Keratinocyte (primary cell): ENCODE measurements around the gene XYLB. TPM values are rescaled to one million over a fixed set of nuclear protein-coding genes. Genes with fewer than 3 reads are reported as not detected.

Source experiments
- DNase-seq: peaks from one replicate; pipeline ENCODE4 v3.0.0-alpha.2; 2011; ENCODE audit warnings: low read depth, missing footprints, low spot score
- FAIRE-seq: peaks from 2 replicates; lab custom pipeline; 2011; peaks lifted over from hg19 to GRCh38; lab: Jason Lieb, UNC
- H2AFZ ChIP-seq: 2 replicates; pipeline ENCODE4 v1.6.0; 2012; ENCODE audit warnings: low read length, control low read depth, inconsistent platforms; ENCODE audit not compliant: control insufficient read depth
- H3K27ac ChIP-seq: 2 replicates; pipeline ENCODE4 v1.5.1; 2011; ENCODE audit warnings: low read length; ENCODE audit not compliant: control insufficient read depth, insufficient read depth
- H3K27me3 ChIP-seq: 3 replicates; pipeline ENCODE4 v1.6.0; 2011; ENCODE audit warnings: low read length; ENCODE audit not compliant: control insufficient read depth, insufficient read depth; ENCODE audit errors: extremely low read depth
- H3K36me3 ChIP-seq, 2 experiments: 2 replicates in 1 of 2; 3 replicates in 1 of 2; pipeline ENCODE4 v1.5.1; 2011; ENCODE audit warnings: low read length in 2 of 2, mild to moderate bottlenecking in 1 of 2; ENCODE audit not compliant: control insufficient read depth in 2 of 2, insufficient read depth in 2 of 2; ENCODE audit errors: extremely low read depth in 1 of 2
- H3K4me1 ChIP-seq: 3 replicates; pipeline ENCODE4 v1.5.1; 2011; ENCODE audit warnings: low read length; ENCODE audit not compliant: control insufficient read depth, insufficient read depth; ENCODE audit errors: extremely low read depth
- H3K4me2 ChIP-seq: 3 replicates; pipeline ENCODE4 v1.6.0; 2011; ENCODE audit warnings: low read depth, low read length; ENCODE audit not compliant: control insufficient read depth, insufficient read depth; ENCODE audit errors: extremely low read depth
- H3K4me3 ChIP-seq, 3 experiments: fragments of 200-600 bp in 1 of 3; sonication (generic) in 1 of 3; 2 replicates in 2 of 3; 3 replicates in 1 of 3; pipeline ENCODE4 v1.5.1; 2011 to 2016; ENCODE audit warnings: low read length in 3 of 3, mild to moderate bottlenecking in 3 of 3, control low read depth in 2 of 3, inconsistent platforms in 1 of 3, low read depth in 1 of 3, mixed read lengths in 1 of 3, mixed run types in 1 of 3, moderate library complexity in 1 of 3; ENCODE audit not compliant: control insufficient read depth in 2 of 3, insufficient read depth in 2 of 3; ENCODE audit errors: extremely low read depth in 1 of 3
- H3K79me2 ChIP-seq: 2 replicates; pipeline ENCODE4 v1.6.0; 2012; ENCODE audit warnings: low read length; ENCODE audit not compliant: control insufficient read depth, insufficient read depth
- H3K9ac ChIP-seq: 3 replicates; pipeline ENCODE4 v1.6.0; 2011; ENCODE audit warnings: low read length; ENCODE audit not compliant: control insufficient read depth, insufficient read depth; ENCODE audit errors: extremely low read depth
- H3K9me1 ChIP-seq: 3 replicates; pipeline ENCODE4 v1.6.0; 2011; ENCODE audit warnings: low read length; ENCODE audit not compliant: control insufficient read depth, insufficient read depth; ENCODE audit errors: extremely low read depth
- H3K9me3 ChIP-seq: 2 replicates; pipeline ENCODE4 v1.5.1; 2012; ENCODE audit warnings: low read depth, low read length; ENCODE audit not compliant: control insufficient read depth
- H4K20me1 ChIP-seq: 3 replicates; pipeline ENCODE4 v1.6.0; 2011; ENCODE audit warnings: low read length; ENCODE audit not compliant: control insufficient read depth, insufficient read depth; ENCODE audit errors: extremely low read depth
- EZH2 ChIP-seq: IDR thresholded peaks from one replicate; pipeline ENCODE4 v1.6.1; 2012; ENCODE audit warnings: inconsistent platforms, mild to moderate bottlenecking, low read length, moderate library complexity
- dilution Hi-C: fragments of 300-500 bp; cut with MboI; formaldehyde crosslinking; loops from one replicate; pipeline ENCODE4 v1.7.0; 2020; ENCODE audit warnings: low sequenced_read_pairs; ENCODE audit not compliant: extremely low pct_ligation_motif_present
- polyA plus RNA-seq, 5 experiments: library from polyadenylated mRNA; depleted of rRNA in 3 of 5; stranded (reverse) in 3 of 5; stranded (forward) in 1 of 5; unstranded in 1 of 5; fragments of >200 nt; gene quantifications; 1 replicate in 1 of 5; 2 replicates in 3 of 5; 3 replicates in 1 of 5; pipeline versions ENCODE4 v1.2.1 to v1.2.3, GENCODE V29; 2011 to 2012; ENCODE audit warnings: missing spikeins in 2 of 5, low read depth in 1 of 5, low replicate concordance in 1 of 5
- TF ChIP-seq, protein P1 (sequence below), 3 experiments: IDR thresholded peaks in 1 of 3; conservative IDR thresholded peaks in 1 of 3; optimal IDR thresholded peaks in 1 of 3; 2 replicates in 2 of 3; 3 replicates in 1 of 3; pipeline versions ENCODE3 to v1.5.1; 2011; ENCODE audit warnings: low read length in 3 of 3, mild to moderate bottlenecking in 3 of 3, moderate library complexity in 2 of 3, control low read depth in 1 of 3, inconsistent platforms in 1 of 3; ENCODE audit not compliant: insufficient read depth in 2 of 3; ENCODE audit errors: extremely low read depth in 1 of 3

Gene XYLB
- polyA plus RNA-seq, 1 donor (not counting 4 experiments of a cell fraction or from before 2014, with no cell fraction given): 1.8 TPM

DNA sequence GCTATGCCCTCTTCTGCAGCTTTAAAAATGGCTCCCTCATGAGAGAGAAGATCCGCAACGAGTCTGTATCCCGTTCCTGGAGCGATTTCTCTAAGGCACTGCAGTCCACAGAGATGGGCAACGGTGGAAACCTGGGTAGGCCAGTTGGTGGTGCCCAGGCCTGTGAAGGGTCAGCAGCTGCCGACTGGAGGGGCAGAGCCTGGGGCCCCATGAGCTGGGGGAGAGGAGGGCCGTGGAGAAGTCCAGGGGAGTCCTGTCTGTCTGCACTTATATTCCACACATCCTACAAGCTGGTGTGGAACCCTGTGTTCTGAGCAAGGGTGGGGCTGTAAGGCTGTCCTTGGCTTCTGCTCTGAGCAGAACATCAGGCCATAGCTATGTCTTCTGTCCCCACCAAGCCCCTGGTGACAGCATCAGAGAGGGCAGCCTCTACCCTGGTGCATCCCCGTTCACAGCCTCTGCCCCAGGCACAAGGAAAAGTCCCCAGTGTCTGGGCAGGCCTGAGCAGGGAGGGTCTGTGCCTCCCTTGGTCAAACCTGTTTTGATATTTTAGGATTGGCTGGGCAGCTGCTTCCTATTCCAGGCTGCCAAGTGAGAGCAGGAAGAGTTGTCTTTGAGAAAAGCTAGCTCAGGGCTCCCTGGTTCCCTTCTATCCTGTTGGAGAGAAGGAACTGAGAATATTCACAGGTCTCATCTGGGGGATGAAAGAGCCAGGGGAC, 29.7 kb downstream of the XYLB start:
- no peak for FAIRE-seq
- Histone ChIP-seq H3K27me3 (no peaks in the 10 kb centered on the region), H3K9me3 (no peaks in the 10 kb centered on the region), H2AFZ (no peak overlapping the region), H3K4me3 (no peak overlapping the region), H3K4me1 (no peaks in the 10 kb centered on the region), H3K9me1 (no peaks in the 10 kb centered on the region), H3K9ac (no peak overlapping the region), H4K20me1 (no peaks in the 10 kb centered on the region), H3K36me3 (peaks cover 2 to 6% of the 10 kb centered on the region in 2 experiments), H3K79me2 (no peaks in the 10 kb centered on the region), H3K4me2 (no peak overlapping the region), H3K27ac (no peak overlapping the region)
- DNase-seq: no peak
- dilution Hi-C loops: no loop called here
- no peak for TF ChIP-seq EZH2
- TF ChIP-seq, protein P1, sequence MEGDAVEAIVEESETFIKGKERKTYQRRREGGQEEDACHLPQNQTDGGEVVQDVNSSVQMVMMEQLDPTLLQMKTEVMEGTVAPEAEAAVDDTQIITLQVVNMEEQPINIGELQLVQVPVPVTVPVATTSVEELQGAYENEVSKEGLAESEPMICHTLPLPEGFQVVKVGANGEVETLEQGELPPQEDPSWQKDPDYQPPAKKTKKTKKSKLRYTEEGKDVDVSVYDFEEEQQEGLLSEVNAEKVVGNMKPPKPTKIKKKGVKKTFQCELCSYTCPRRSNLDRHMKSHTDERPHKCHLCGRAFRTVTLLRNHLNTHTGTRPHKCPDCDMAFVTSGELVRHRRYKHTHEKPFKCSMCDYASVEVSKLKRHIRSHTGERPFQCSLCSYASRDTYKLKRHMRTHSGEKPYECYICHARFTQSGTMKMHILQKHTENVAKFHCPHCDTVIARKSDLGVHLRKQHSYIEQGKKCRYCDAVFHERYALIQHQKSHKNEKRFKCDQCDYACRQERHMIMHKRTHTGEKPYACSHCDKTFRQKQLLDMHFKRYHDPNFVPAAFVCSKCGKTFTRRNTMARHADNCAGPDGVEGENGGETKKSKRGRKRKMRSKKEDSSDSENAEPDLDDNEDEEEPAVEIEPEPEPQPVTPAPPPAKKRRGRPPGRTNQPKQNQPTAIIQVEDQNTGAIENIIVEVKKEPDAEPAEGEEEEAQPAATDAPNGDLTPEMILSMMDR (optimal IDR thresholded peaks at IDR 0.05 in 1 of 3, IDR thresholded peaks at IDR 0.05 in 1 of 3, conservative IDR thresholded peaks at IDR 0.05 in 1 of 3; ENCODE audit: extremely low read depth in 1 of 3, insufficient read depth in 2 of 3, low read length in 3 of 3): no peak

DNA sequence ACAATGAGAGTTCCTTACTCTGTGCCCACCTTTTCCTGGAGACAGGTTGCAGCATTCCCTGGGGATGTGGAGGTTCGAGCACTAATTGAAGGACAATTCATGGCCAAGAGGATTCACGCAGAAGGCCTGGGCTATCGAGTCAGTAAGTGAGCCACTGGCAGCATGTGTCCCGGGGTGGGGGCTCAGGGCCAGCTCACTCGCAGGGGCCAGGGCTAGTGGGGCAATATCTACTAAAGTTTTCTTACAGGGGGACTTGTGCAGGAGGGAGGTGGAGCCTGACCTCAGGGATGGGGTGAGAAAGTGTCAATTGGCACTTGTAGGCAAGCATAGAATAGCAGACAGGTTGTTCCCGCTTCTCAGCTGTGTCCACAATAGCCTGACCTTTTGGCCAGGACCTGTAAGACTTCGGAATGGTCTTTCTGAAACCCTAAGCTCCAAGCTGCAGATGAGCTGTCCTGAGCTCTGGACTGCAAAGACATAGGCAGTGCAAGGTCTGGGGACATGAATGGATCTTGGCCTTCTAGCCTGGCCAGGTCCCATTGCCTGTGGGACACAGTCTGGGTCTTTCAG, 32.7 kb downstream of the XYLB start:
- DNase-seq (no peak), FAIRE-seq (no peak)
- TF ChIP-seq, protein P1 (optimal IDR thresholded peaks at IDR 0.05 in 1 of 3, IDR thresholded peaks at IDR 0.05 in 1 of 3, conservative IDR thresholded peaks at IDR 0.05 in 1 of 3; ENCODE audit: extremely low read depth in 1 of 3, insufficient read depth in 2 of 3, low read length in 3 of 3): no peak
- TF ChIP-seq EZH2: no peak
- Histone ChIP-seq H3K4me3 (no peak overlapping the region), H3K79me2 (no peaks in the 10 kb centered on the region), H3K9ac (no peak overlapping the region), H2AFZ (no peak overlapping the region), H3K27me3 (no peaks in the 10 kb centered on the region), H3K9me1 (no peaks in the 10 kb centered on the region), H3K27ac (no peak overlapping the region), H4K20me1 (no peaks in the 10 kb centered on the region), H3K9me3 (no peaks in the 10 kb centered on the region), H3K4me1 (no peaks in the 10 kb centered on the region), H3K36me3 (peaks cover 2 to 6% of the 10 kb centered on the region in 2 experiments), H3K4me2 (no peak overlapping the region)
- dilution Hi-C loops: no loop called here
